Hepatocyte (in vitro differentiated cells): ENCODE results near the gene BOLA3. TPM values are rescaled to one million over a fixed set of nuclear protein-coding genes. Genes with fewer than 3 reads are reported as not detected.

Experiments
- DNase-seq: peaks from one replicate; pipeline ENCODE4 v3.0.0-alpha.2; 2016; ENCODE audit warnings: low spot score
- H2AFZ ChIP-seq: fragments of 200-600 bp; sonication (generic); 2 replicates; pipeline ENCODE4 v1.6.0; 2016; ENCODE audit warnings: antibody characterized with exemption, mild to moderate bottlenecking
- H3K27ac ChIP-seq: fragments of 200-600 bp; sonication (generic); 2 replicates; pipeline ENCODE4 v1.5.1; 2016; ENCODE audit warnings: mild to moderate bottlenecking
- H3K27me3 ChIP-seq: fragments of 200-600 bp; sonication (generic); 2 replicates; pipeline ENCODE4 v1.6.1; 2016
- H3K36me3 ChIP-seq: fragments of 200-600 bp; sonication (generic); replicated peaks from 2 replicates; pipeline ENCODE4 v1.5.1; 2016; ENCODE audit warnings: low read depth; ENCODE audit not compliant: insufficient read depth
- H3K4me1 ChIP-seq: fragments of 200-600 bp; sonication (generic); 2 replicates; pipeline ENCODE4 v1.5.1; 2016; ENCODE audit warnings: mild to moderate bottlenecking, moderate library complexity; ENCODE audit not compliant: insufficient read depth
- H3K4me2 ChIP-seq: fragments of 200-600 bp; sonication (generic); 2 replicates; pipeline ENCODE4 v1.6.0; 2016
- H3K4me3 ChIP-seq: fragments of 200-600 bp; sonication (generic); 2 replicates; pipeline ENCODE4 v1.5.1; 2016; ENCODE audit warnings: mild to moderate bottlenecking
- H3K79me2 ChIP-seq: fragments of 200-600 bp; sonication (generic); 2 replicates; pipeline ENCODE4 v1.6.0; 2017; ENCODE audit warnings: mild to moderate bottlenecking
- H3K9me2 ChIP-seq: fragments of 200-600 bp; sonication (generic); replicated peaks from 2 replicates; pipeline ENCODE4 v1.6.0; 2017; ENCODE audit warnings: mild to moderate bottlenecking; ENCODE audit not compliant: insufficient read depth
- H3K9me3 ChIP-seq: fragments of 200-600 bp; sonication (generic); 2 replicates; pipeline ENCODE4 v1.5.1; 2016; ENCODE audit warnings: low read depth, mild to moderate bottlenecking
- H4K20me1 ChIP-seq: fragments of 200-600 bp; sonication (generic); 2 replicates; pipeline ENCODE4 v1.6.0; 2016; ENCODE audit warnings: mild to moderate bottlenecking; ENCODE audit not compliant: insufficient read depth, poor library complexity, severe bottlenecking
- CTCF ChIP-seq: fragments of 200-600 bp; sonication (generic); IDR thresholded peaks from 2 replicates; pipeline ENCODE4 v1.5.1; 2016; ENCODE audit warnings: antibody characterized with exemption, mild to moderate bottlenecking; ENCODE audit not compliant: poor library complexity
- EZH2 ChIP-seq: fragments of 200-600 bp; sonication (generic); IDR thresholded peaks from 2 replicates; pipeline ENCODE4 v1.6.1; 2016; ENCODE audit warnings: antibody characterized with exemption, mild to moderate bottlenecking, borderline replicate concordance
- EZH2phosphoT487 ChIP-seq: fragments of 200-600 bp; sonication (generic); IDR thresholded peaks from one replicate; pipeline ENCODE4 v1.6.1; 2018; ENCODE audit warnings: antibody characterized with exemption, mild to moderate bottlenecking, low read depth, moderate library complexity; ENCODE audit not compliant: unreplicated experiment, severe bottlenecking
- WGBS: methylation state at CpG from one replicate; pipeline ENCODE4 v1.1.6; 2016; ENCODE audit warnings: low lambda C conversion rate; ENCODE audit errors: missing lambda C conversion rate; 5-methylcytosine and 5-hydroxymethylcytosine counted together
- polyA plus RNA-seq: library from polyadenylated mRNA; unstranded; fragments of >200 nt; fragmentation: Nextera tagmentation; extraction: Ambion mirVana; gene quantifications from 2 replicates; pipeline ENCODE4 v1.2.1, GENCODE V29; 2016
- total RNA-seq: library from RNA; depleted of rRNA; stranded (reverse); fragments of >200 nt; gene quantifications from 2 replicates; pipeline ENCODE4 v1.2.3, GENCODE V29; 2014

BOLA3 gene
- total and polyA plus RNA-seq, 2 experiments from 2014 or later, result 43.8 to 56.3 TPM

GRCh38 chr2:74086021-74086420 lies 61.7 kb downstream of the BOLA3 start:
- no peak overlapping the region for H3K27ac ChIP-seq
- H3K4me1 ChIP-seq, result no peaks in the 10 kb centered on the region
- WGBS, result 86% methylated on average over 5 of the region's 6 CpGs
- TF ChIP-seq CTCF (no peak), EZH2phosphoT487 (no peak), EZH2 (no peak)
- no peaks in the 10 kb centered on the region for H3K9me2 ChIP-seq
- H3K36me3 ChIP-seq, result no peaks in the 10 kb centered on the region
- DNase-seq, result no peak
- no peaks in the 10 kb centered on the region for H3K79me2 ChIP-seq
- H3K4me3 ChIP-seq, result no peak overlapping the region
- no peaks in the 10 kb centered on the region for H4K20me1 ChIP-seq
- no peak overlapping the region for H2AFZ ChIP-seq
- no peaks in the 10 kb centered on the region for H3K9me3 ChIP-seq
- no peak overlapping the region for H3K4me2 ChIP-seq
- no peaks in the 10 kb centered on the region for H3K27me3 ChIP-seq

Other genes starting within 250 kb of the BOLA3 start
- gene DGUOK, start 221.0 kb downstream of the BOLA3 start, total RNA-seq, result 68.0 and 75.8 TPM in 2 replicates
- gene DGUOK, start 221.0 kb downstream of the BOLA3 start, polyA plus RNA-seq, result 111 and 116 TPM in 2 replicates
- 11.5 and 14.5 TPM in 2 replicates for gene TET3, start 163.0 kb downstream of the BOLA3 start, total RNA-seq
- 3.6 TPM in 2 replicates for gene TET3, start 163.0 kb downstream of the BOLA3 start, polyA plus RNA-seq
- 100 and 118 TPM in 2 replicates for gene MOB1A, start 31.0 kb upstream of the BOLA3 start, total RNA-seq
- gene MOB1A, start 31.0 kb upstream of the BOLA3 start, polyA plus RNA-seq, result 43.3 and 47.2 TPM in 2 replicates
- 126 and 142 TPM in 2 replicates for gene MTHFD2, start 50.7 kb upstream of the BOLA3 start, total RNA-seq
- 40.1 TPM in 2 replicates for gene MTHFD2, start 50.7 kb upstream of the BOLA3 start, polyA plus RNA-seq
- gene SLC4A5, start 195.5 kb upstream of the BOLA3 start, total RNA-seq, result 0.36 and 1.5 TPM in 2 replicates
- 0.28 and 1.7 TPM in 2 replicates for gene SLC4A5, start 195.5 kb upstream of the BOLA3 start, polyA plus RNA-seq
- 72.3 and 84.3 TPM in 2 replicates for gene DCTN1, start 232.4 kb upstream of the BOLA3 start, total RNA-seq
- 95.0 and 111 TPM in 2 replicates for gene DCTN1, start 232.4 kb upstream of the BOLA3 start, polyA plus RNA-seq